Measurements from ENCODE around the gene THOC6. TPM values are rescaled to one million over a fixed set of nuclear protein-coding genes. Genes with fewer than 3 reads are reported as not detected.

Gene THOC6
- total RNA-seq, 2 donors from 2014 or later = 45.8 to 52.4 TPM

- H3K36me3 ChIP-seq (ENCODE audit: control insufficient read depth, insufficient read depth, low read length) = peaks cover 15% of the 10 kb centered on the region
- Mint-ChIP-seq H3K27me3 (ENCODE audit: insufficient read depth) (peaks cover 21% of the 10 kb centered on the region), H3K36me3 (ENCODE audit: low read depth) (peaks cover 23% of the 10 kb centered on the region), H3K9me3 (no peaks in the 10 kb centered on the region), H3K27ac (no peak overlapping the region), H3K4me3 (no peak overlapping the region), H3K4me1 (peaks cover 40% of the 10 kb centered on the region)
- no peak overlapping the region for H3K9ac ChIP-seq (ENCODE audit: extremely low read depth, low read length, poor library complexity, severe bottlenecking)
- DNase-seq = peak; percentile 82
- no peaks in the 10 kb centered on the region for H3K9me3 ChIP-seq (ENCODE audit: control insufficient read depth, low read length)
- no peak overlapping the region for H3K4me3 ChIP-seq (ENCODE audit: low read length)
- H3K4me1 ChIP-seq (ENCODE audit: control insufficient read depth, insufficient read depth, low read length) = peaks cover 12% of the 10 kb centered on the region
- no peak overlapping the region for H3K27ac ChIP-seq (ENCODE audit: low read depth, low read length)
- no peaks in the 10 kb centered on the region for H3K27me3 ChIP-seq (ENCODE audit: control insufficient read depth, insufficient read depth, low read length, poor library complexity, severe bottlenecking)
- WGBS, 2 experiments (ENCODE audit: insufficient coverage in 1 of 2, insufficient read length in 1 of 2) = 75 to 89% methylated on average over 20 to 27 of the region's 27 CpGs
- TF ChIP-seq, protein P1, sequence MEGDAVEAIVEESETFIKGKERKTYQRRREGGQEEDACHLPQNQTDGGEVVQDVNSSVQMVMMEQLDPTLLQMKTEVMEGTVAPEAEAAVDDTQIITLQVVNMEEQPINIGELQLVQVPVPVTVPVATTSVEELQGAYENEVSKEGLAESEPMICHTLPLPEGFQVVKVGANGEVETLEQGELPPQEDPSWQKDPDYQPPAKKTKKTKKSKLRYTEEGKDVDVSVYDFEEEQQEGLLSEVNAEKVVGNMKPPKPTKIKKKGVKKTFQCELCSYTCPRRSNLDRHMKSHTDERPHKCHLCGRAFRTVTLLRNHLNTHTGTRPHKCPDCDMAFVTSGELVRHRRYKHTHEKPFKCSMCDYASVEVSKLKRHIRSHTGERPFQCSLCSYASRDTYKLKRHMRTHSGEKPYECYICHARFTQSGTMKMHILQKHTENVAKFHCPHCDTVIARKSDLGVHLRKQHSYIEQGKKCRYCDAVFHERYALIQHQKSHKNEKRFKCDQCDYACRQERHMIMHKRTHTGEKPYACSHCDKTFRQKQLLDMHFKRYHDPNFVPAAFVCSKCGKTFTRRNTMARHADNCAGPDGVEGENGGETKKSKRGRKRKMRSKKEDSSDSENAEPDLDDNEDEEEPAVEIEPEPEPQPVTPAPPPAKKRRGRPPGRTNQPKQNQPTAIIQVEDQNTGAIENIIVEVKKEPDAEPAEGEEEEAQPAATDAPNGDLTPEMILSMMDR (conservative IDR thresholded peaks at IDR 0.05) = peak; percentile 43
Measured at GRCh38 chr16:3013491-3013951, 10.3 kb upstream of the THOC6 start.

GRCh38 chr16:3013998-3014690, 9.7 kb upstream of the THOC6 start:
- H3K4me1 Mint-ChIP-seq = peaks cover 39% of the 10 kb centered on the region
- Histone ChIP-seq H3K9me3 (ENCODE audit: control insufficient read depth, low read length) (no peaks in the 10 kb centered on the region), H3K27me3 (ENCODE audit: control insufficient read depth, insufficient read depth, low read length, poor library complexity, severe bottlenecking) (no peaks in the 10 kb centered on the region), H3K4me1 (ENCODE audit: control insufficient read depth, insufficient read depth, low read length) (peaks cover 12% of the 10 kb centered on the region), H3K4me3 (ENCODE audit: low read length) (no peak overlapping the region), H3K9ac (ENCODE audit: extremely low read depth, low read length, poor library complexity, severe bottlenecking) (no peak overlapping the region), H3K36me3 (ENCODE audit: control insufficient read depth, insufficient read depth, low read length) (peaks cover 15% of the 10 kb centered on the region), H3K27ac (ENCODE audit: low read depth, low read length) (no peak overlapping the region)
- WGBS, 2 experiments (ENCODE audit: insufficient coverage in 1 of 2, insufficient read length in 1 of 2) = 87 to 94% methylated on average over 7 to 12 of the region's 12 CpGs
- no peak overlapping the region for H3K4me3 Mint-ChIP-seq
- TF ChIP-seq, protein P1 (conservative IDR thresholded peaks at IDR 0.05) = no peak
- H3K27me3 Mint-ChIP-seq (ENCODE audit: insufficient read depth) = peaks cover 20% of the 10 kb centered on the region
- H3K36me3 Mint-ChIP-seq (ENCODE audit: low read depth) = peaks cover 23% of the 10 kb centered on the region
- H3K27ac Mint-ChIP-seq = peak overlapping the region; percentile 68
- H3K9me3 Mint-ChIP-seq = no peaks in the 10 kb centered on the region
- DNase-seq = peak; percentile 81

- no peak overlapping the region for H3K27ac Mint-ChIP-seq
- DNase-seq = no peak
- peaks cover 20% of the 10 kb centered on the region for H3K27me3 Mint-ChIP-seq (ENCODE audit: insufficient read depth)
- H3K36me3 ChIP-seq (ENCODE audit: control insufficient read depth, insufficient read depth, low read length) = peaks cover 15% of the 10 kb centered on the region
- peaks cover 23% of the 10 kb centered on the region for H3K36me3 Mint-ChIP-seq (ENCODE audit: low read depth)
- WGBS, 2 experiments (ENCODE audit: insufficient coverage in 1 of 2, insufficient read length in 1 of 2) = 93 to 94% methylated on average over 3 to 6 of the region's 6 CpGs
- H3K27me3 ChIP-seq (ENCODE audit: control insufficient read depth, insufficient read depth, low read length, poor library complexity, severe bottlenecking) = no peaks in the 10 kb centered on the region
- H3K9me3 Mint-ChIP-seq = no peaks in the 10 kb centered on the region
- TF ChIP-seq, protein P1 (conservative IDR thresholded peaks at IDR 0.05) = no peak
- peaks cover 7% of the 10 kb centered on the region for H3K4me1 ChIP-seq (ENCODE audit: control insufficient read depth, insufficient read depth, low read length)
- no peaks in the 10 kb centered on the region for H3K9me3 ChIP-seq (ENCODE audit: control insufficient read depth, low read length)
- H3K4me1 Mint-ChIP-seq = peaks cover 38% of the 10 kb centered on the region
- no peak overlapping the region for H3K27ac ChIP-seq (ENCODE audit: low read depth, low read length)
- H3K9ac ChIP-seq (ENCODE audit: extremely low read depth, low read length, poor library complexity, severe bottlenecking) = no peak overlapping the region
- no peak overlapping the region for H3K4me3 ChIP-seq (ENCODE audit: low read length)
- H3K4me3 Mint-ChIP-seq = peak overlapping the region; percentile 88
Measured at GRCh38 chr16:3014971-3015370, 8.9 kb upstream of the THOC6 start.

Data from endodermal cell (in vitro differentiated cells).